SU-DHL-6 (cell line): ENCODE measurements around the gene ZNF121.
"Not testable (repeated sequence)": the region's sequence is repeated elsewhere in the genome, so short reads cannot be mapped to it uniquely, and the experiment has no call there.

ENCODE experiments used
- H2AFZ ChIP-seq: fragments of 200-600 bp; sonication (generic); 2 replicates; pipeline ENCODE4 v1.6.1; 2014; ENCODE audit warnings: low read depth, mild to moderate bottlenecking, moderate library complexity, mixed read lengths, antibody characterized with exemption, low read length; ENCODE audit not compliant: severe bottlenecking
- H3F3A ChIP-seq: fragments of 200-600 bp; shearing (Covaris generic); 2 replicates; pipeline ENCODE4 v1.6.0; 2016; ENCODE audit warnings: antibody characterized with exemption, mild to moderate bottlenecking; ENCODE audit not compliant: insufficient read depth
- H3K27ac ChIP-seq: fragments of 200-600 bp; sonication (generic); 2 replicates; pipeline ENCODE4 v1.5.1; 2016; ENCODE audit warnings: low read depth, mild to moderate bottlenecking, low read length, moderate library complexity, mixed read lengths
- H3K27me3 ChIP-seq: fragments of 200-600 bp; sonication (generic), shearing (Covaris generic); 2 replicates; pipeline ENCODE4 v1.6.0; 2014; ENCODE audit warnings: mild to moderate bottlenecking, low read length
- H3K36me3 ChIP-seq: fragments of 200-600 bp; sonication (generic); 2 replicates; pipeline ENCODE4 v1.6.1; 2014; ENCODE audit warnings: mild to moderate bottlenecking, low read length, mixed read lengths
- H3K4me2 ChIP-seq: fragments of 300-600, 200-600 bp; shearing (Covaris generic), sonication (generic); 2 replicates; pipeline ENCODE4 v1.6.0; 2014; ENCODE audit warnings: low read length, low read depth, mild to moderate bottlenecking; ENCODE audit not compliant: poor library complexity, severe bottlenecking
- H3K4me3 ChIP-seq: fragments of 200-600 bp; sonication (generic); 2 replicates; pipeline ENCODE4 v1.5.1; 2014; ENCODE audit warnings: antibody characterized with exemption, low read length, mild to moderate bottlenecking, mixed read lengths; ENCODE audit not compliant: insufficient read depth, poor library complexity, severe bottlenecking
- H3K79me2 ChIP-seq: fragments of 200-600 bp; sonication (generic); 2 replicates; pipeline ENCODE4 v1.6.1; 2014; ENCODE audit warnings: mild to moderate bottlenecking, low read length, moderate library complexity; ENCODE audit not compliant: insufficient read depth
- H3K9ac ChIP-seq: fragments of 200-600 bp; sonication (generic); 2 replicates; pipeline ENCODE4 v1.7.0; 2014; ENCODE audit warnings: mild to moderate bottlenecking, low read length
- H3K9me2 ChIP-seq: fragments of 200-600 bp; sonication (generic); replicated peaks from 2 replicates; pipeline ENCODE4 v1.6.1; 2014; ENCODE audit warnings: low read length; ENCODE audit not compliant: insufficient read depth
- H3K9me3 ChIP-seq: fragments of 200-600 bp; sonication (generic); 2 replicates; pipeline ENCODE4 v1.6.1; 2014; ENCODE audit warnings: low read length, mixed read lengths; ENCODE audit not compliant: insufficient read depth
- H4K20me1 ChIP-seq: fragments of 200-600 bp; sonication (generic); 2 replicates; pipeline ENCODE4 v1.6.1; 2014; ENCODE audit warnings: low read depth, mild to moderate bottlenecking, antibody characterized with exemption, low read length, moderate library complexity, mixed read lengths
- CTCF ChIP-seq: fragments of 200-600 bp; sonication (generic); IDR thresholded peaks from one replicate; pipeline ENCODE4 v1.5.1; 2017; ENCODE audit warnings: antibody characterized with exemption, mild to moderate bottlenecking, low read length, moderate library complexity; ENCODE audit not compliant: insufficient read depth, poor library complexity, severe bottlenecking
- EZH2phosphoT487 ChIP-seq: fragments of 200-600 bp; sonication (generic), shearing (Covaris generic); conservative IDR thresholded peaks from 2 replicates; pipeline ENCODE4 v1.6.1; 2018; ENCODE audit warnings: mild to moderate bottlenecking, antibody characterized with exemption, low read length, moderate library complexity, mixed read lengths

ZNF121 gene

GRCh38 chr19:9547870-9548269 is 36.4 kb downstream of the ZNF121 start:
- Histone ChIP-seq H3K27ac (no peak overlapping the region), H3K36me3 (no peaks in the 10 kb centered on the region), H3K79me2 (no peaks in the 10 kb centered on the region), H3K27me3 (no peaks in the 10 kb centered on the region), H3K9me2 (no peaks in the 10 kb centered on the region), H4K20me1 (no peaks in the 10 kb centered on the region), H3K9me3 (peaks cover 12% of the 10 kb centered on the region; the same call in 1 of the 2 replicates), H2AFZ (no peak overlapping the region), H3K4me2 (no peak overlapping the region), H3F3A (no peaks in the 10 kb centered on the region), H3K9ac (no peak overlapping the region), H3K4me3 (no peak overlapping the region)
- TF ChIP-seq CTCF (no peak), EZH2phosphoT487 (no peak)

GRCh38 chr19:9541281-9541680 is 43.0 kb downstream of the ZNF121 start:
- not testable (repeated sequence) for H3K9me3 ChIP-seq, H3K9me2 ChIP-seq, H2AFZ ChIP-seq, H3K4me3 ChIP-seq, H3F3A ChIP-seq, H3K27me3 ChIP-seq, H3K27ac ChIP-seq, H3K36me3 ChIP-seq, H3K9ac ChIP-seq, H3K4me2 ChIP-seq, H4K20me1 ChIP-seq
- H3K79me2 ChIP-seq, result peaks cover 13% of the 10 kb centered on the region; the same call in 1 of the 2 replicates

- not testable (repeated sequence) for H3K9me2 ChIP-seq, H3K27ac ChIP-seq, H3F3A ChIP-seq, H3K36me3 ChIP-seq, H4K20me1 ChIP-seq, H2AFZ ChIP-seq, H3K27me3 ChIP-seq, H3K9ac ChIP-seq, H3K9me3 ChIP-seq, H3K4me3 ChIP-seq, H3K4me2 ChIP-seq
- peaks cover 13% of the 10 kb centered on the region; the same call in 1 of the 2 replicates for H3K79me2 ChIP-seq
Measured at GRCh38 chr19:9539921-9540320, 44.4 kb downstream of the ZNF121 start.

- not testable (repeated sequence) for H4K20me1 ChIP-seq, H3K9me2 ChIP-seq, H3F3A ChIP-seq, H3K36me3 ChIP-seq, H3K27ac ChIP-seq, H3K9me3 ChIP-seq, H3K27me3 ChIP-seq, H3K9ac ChIP-seq
- peak overlapping the region; percentile 78 for H3K4me3 ChIP-seq
- peak overlapping the region; percentile 92 for H3K4me2 ChIP-seq
- peaks cover 13% of the 10 kb centered on the region; the same call in 1 of the 2 replicates for H3K79me2 ChIP-seq
- peak overlapping the region; percentile 76 for H2AFZ ChIP-seq
Measured at GRCh38 chr19:9539201-9539600, 45.1 kb downstream of the ZNF121 start.
